Activated CD4-positive, CD25-positive, alpha-beta regulatory T cell (primary cell): ENCODE data around the gene SCGB1D2.

ENCODE experiments used
- DNase-seq, 4 experiments: peaks; one replicate each; lab custom pipeline; 2025; lab: John Stamatoyannopoulos, UW

Gene SCGB1D2

GRCh38 chr11:62260261-62260953 lies 18.4 kb downstream of the SCGB1D2 start:
- DNase-seq = no peak

DNA sequence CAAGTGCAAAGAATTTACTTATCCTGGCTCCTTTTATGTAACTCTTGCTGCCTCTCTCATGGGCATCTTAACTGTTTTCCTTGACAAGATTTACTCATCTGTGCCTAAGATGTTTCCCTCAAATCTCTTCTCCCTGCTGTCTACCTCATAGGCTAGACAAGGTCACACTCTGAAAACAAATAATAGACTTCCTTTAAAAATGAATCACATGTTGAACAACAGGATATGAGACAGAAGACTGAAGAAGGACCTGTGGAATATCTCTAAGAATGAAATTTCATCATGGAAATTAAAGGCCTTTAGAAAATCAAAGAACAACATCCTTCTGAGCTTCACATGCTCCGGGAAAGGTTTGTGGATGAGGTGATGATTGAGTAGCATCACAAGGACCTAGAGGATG lies 22.0 kb downstream of the SCGB1D2 start:
- DNase-seq = no peak

- DNase-seq = no peak
These were observed 24.5 kb downstream of the SCGB1D2 start for GRCh38 chr11:62266558-62266957.

GRCh38 chr11:62267050-62267449 lies 25.0 kb downstream of the SCGB1D2 start:
- DNase-seq = no peak

DNA sequence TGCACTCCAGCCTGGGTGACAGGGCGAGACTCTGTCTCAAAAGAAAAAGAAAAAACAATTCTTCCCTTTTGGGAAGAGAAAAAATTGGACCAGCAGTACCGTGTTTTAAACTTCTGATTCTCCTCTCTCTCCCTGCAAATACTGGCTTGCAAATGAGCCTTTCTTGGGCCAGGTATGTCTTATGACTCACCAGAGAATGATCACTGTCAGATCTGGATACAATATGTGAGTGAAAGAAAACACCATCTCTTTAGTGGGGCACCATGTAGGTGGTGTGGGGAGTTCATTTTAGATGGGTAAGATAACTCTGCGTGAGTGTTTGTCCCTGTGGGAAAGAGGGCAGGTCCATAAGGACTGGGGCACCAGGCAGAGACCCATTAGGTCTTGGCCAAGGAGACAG lies 25.5 kb downstream of the SCGB1D2 start:
- no peak for DNase-seq

DNA sequence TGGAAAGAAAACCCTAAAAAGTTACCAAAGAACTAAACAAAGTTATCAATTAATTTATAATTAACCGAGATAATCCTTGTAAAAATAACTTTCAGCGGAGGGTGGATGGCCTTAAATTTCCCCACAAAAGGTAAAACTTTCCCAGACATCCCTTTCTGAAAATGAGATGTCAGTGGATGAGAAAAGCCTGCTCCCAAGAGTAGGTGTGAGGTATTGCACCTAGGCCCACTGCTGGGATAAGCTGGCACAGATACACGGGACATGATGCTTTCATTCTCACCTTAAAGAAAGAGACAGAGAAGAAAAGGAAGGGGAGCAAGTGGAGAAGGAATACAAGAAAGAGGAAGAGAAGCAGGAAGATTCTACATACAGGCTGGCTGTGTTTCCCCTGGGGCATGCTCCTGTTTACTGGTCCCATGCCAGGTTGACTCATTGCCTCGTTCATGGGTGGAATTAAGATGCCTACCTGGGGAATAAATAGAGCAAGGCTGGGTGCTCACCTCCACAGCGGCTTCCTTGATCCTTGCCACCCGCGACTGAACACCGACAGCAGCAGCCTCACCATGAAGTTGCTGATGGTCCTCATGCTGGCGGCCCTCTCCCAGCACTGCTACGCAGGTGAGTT lies 27.7 kb downstream of the SCGB1D2 start, which contains the start of gene SCGB2A2:
Gene SCGB2A2 (plus strand): TSS at position 505 of the 625 bp plus-strand sequence. CDS start 59 bp downstream, at position 564.
- no peak for DNase-seq

DNA sequence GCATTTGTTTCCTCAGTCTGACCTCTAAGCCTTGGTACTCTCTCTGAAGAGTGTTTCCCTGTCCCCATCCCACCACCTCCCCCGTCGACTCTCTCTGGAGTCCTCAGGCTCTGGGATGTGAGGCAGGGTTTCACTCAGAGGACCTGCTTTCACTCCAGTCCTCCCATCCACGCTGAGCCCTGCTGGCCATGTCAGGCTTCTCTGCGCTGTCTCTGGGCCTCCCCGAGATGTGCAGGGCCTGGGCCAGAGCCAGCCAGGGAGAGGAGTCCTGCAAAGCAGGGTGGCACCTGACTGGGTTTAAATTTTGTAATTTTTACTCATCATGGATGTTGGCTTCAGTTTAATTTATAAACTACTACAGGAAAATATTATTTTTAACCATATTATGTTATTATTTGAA lies 31.2 kb downstream of the SCGB1D2 start:
- no peak for DNase-seq

DNA sequence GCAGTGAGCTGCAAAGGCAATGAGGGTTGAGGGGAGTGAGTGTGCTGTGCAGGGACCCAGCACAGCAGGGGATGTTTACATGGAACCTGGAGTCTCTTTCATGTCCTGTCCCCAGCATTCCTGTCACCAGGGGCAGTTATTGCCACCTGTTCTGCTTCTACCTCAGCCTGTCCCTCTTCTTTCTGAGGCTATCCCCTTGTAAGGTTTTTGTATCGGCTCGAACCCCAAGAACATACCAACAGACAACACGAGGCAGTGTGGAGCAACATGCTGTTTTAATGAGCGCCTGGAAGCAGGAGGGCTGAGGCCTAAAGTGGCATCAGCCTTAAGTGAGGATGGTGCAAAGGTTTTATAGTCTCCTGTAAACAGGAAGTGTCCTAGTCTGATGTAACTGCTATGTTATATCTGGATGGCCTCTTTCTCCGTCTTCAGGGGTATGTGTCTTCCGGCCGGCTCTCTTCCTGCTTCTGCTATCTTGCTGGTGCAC lies 31.8 kb downstream of the SCGB1D2 start:
- DNase-seq = no peak

DNA sequence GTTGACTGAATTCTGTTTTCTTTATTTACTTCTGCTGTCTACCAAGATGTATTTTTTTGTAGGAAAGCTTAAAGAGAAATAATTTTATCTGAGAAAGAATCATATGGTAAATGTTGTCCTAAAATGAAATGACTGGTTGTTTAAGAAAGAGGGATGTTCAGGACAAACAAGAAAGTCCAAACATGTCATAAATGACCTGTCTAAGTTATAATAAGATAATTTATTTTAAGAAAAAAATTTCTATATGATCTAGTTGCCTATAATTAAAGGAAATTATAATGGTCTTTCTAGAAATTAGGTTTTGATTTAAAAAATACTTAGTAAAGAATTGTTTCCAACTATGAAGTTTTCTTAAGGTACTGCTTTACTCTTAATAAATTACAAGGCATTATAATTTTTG lies 38.4 kb downstream of the SCGB1D2 start:
- no peak for DNase-seq
